ENCODE measurements around the gene SMC6.

Gene SMC6

GRCh38 chr2:17753803-17754663 lies at the start of gene SMC6, which contains the start of gene GEN1:
SMC6 (minus strand) TSS chr2:17753810; CDS start chr2:17745946, 7,864 bp downstream.
GEN1 (plus strand) TSS chr2:17754138; CDS start chr2:17759944, 5,806 bp downstream.
- Histone ChIP-seq H3K9me3 (ENCODE audit: control insufficient read depth, low read length) (no peaks in the 10 kb centered on the region), H3K27me3 (ENCODE audit: control insufficient read depth, insufficient read depth, low read length) (no peaks in the 10 kb centered on the region), H3K4me3 (ENCODE audit: low read length) (peak within 1 kb of the TSS; percentile 57), H3K36me3 (ENCODE audit: control insufficient read depth, insufficient read depth, low read length) (no peaks in the 10 kb centered on the region), H3K9ac (ENCODE audit: low read length) (peak within 1 kb of the TSS; percentile 86), H3K4me1 (ENCODE audit: control insufficient read depth, insufficient read depth, low read length) (no peaks in the 10 kb centered on the region)

GRCh38 chr2:17800693-17801458 lies 47.3 kb upstream of the SMC6 start:
- Histone ChIP-seq H3K27me3 (ENCODE audit: control insufficient read depth, insufficient read depth, low read length) (no peaks in the 10 kb centered on the region), H3K9me3 (ENCODE audit: control insufficient read depth, low read length) (no peaks in the 10 kb centered on the region), H3K36me3 (ENCODE audit: control insufficient read depth, insufficient read depth, low read length) (no peaks in the 10 kb centered on the region), H3K4me1 (ENCODE audit: control insufficient read depth, insufficient read depth, low read length) (no peaks in the 10 kb centered on the region), H3K9ac (ENCODE audit: low read length) (no peak overlapping the region), H3K4me3 (ENCODE audit: low read length) (no peak overlapping the region)

- Histone ChIP-seq H3K9me3 (ENCODE audit: control insufficient read depth, low read length) (no peaks in the 10 kb centered on the region), H3K4me3 (ENCODE audit: low read length) (no peak overlapping the region), H3K27me3 (ENCODE audit: control insufficient read depth, insufficient read depth, low read length) (no peaks in the 10 kb centered on the region), H3K36me3 (ENCODE audit: control insufficient read depth, insufficient read depth, low read length) (no peaks in the 10 kb centered on the region), H3K9ac (ENCODE audit: low read length) (no peak overlapping the region), H3K4me1 (ENCODE audit: control insufficient read depth, insufficient read depth, low read length) (no peaks in the 10 kb centered on the region)
Measured at GRCh38 chr2:17800219-17800618, 46.6 kb upstream of the SMC6 start.

- H3K9me3 ChIP-seq (ENCODE audit: control insufficient read depth, low read length), result no peaks in the 10 kb centered on the region
- no peaks in the 10 kb centered on the region for H3K36me3 ChIP-seq (ENCODE audit: control insufficient read depth, insufficient read depth, low read length)
- H3K9ac ChIP-seq (ENCODE audit: low read length), result no peak overlapping the region
- no peaks in the 10 kb centered on the region for H3K27me3 ChIP-seq (ENCODE audit: control insufficient read depth, insufficient read depth, low read length)
- no peak overlapping the region for H3K4me3 ChIP-seq (ENCODE audit: low read length)
- no peaks in the 10 kb centered on the region for H3K4me1 ChIP-seq (ENCODE audit: control insufficient read depth, insufficient read depth, low read length)
Measured at GRCh38 chr2:17799301-17800120, 45.9 kb upstream of the SMC6 start.

- Histone ChIP-seq H3K27me3 (ENCODE audit: control insufficient read depth, insufficient read depth, low read length) (no peaks in the 10 kb centered on the region), H3K9me3 (ENCODE audit: control insufficient read depth, low read length) (no peaks in the 10 kb centered on the region), H3K9ac (ENCODE audit: low read length) (no peak overlapping the region), H3K4me1 (ENCODE audit: control insufficient read depth, insufficient read depth, low read length) (no peaks in the 10 kb centered on the region), H3K36me3 (ENCODE audit: control insufficient read depth, insufficient read depth, low read length) (no peaks in the 10 kb centered on the region), H3K4me3 (ENCODE audit: low read length) (no peak overlapping the region)
Measured at GRCh38 chr2:17798338-17798737, 44.7 kb upstream of the SMC6 start.

- Histone ChIP-seq H3K36me3 (ENCODE audit: control insufficient read depth, insufficient read depth, low read length) (no peaks in the 10 kb centered on the region), H3K4me3 (ENCODE audit: low read length) (no peak overlapping the region), H3K9me3 (ENCODE audit: control insufficient read depth, low read length) (no peaks in the 10 kb centered on the region), H3K4me1 (ENCODE audit: control insufficient read depth, insufficient read depth, low read length) (no peaks in the 10 kb centered on the region), H3K27me3 (ENCODE audit: control insufficient read depth, insufficient read depth, low read length) (no peaks in the 10 kb centered on the region), H3K9ac (ENCODE audit: low read length) (no peak overlapping the region)
Measured at GRCh38 chr2:17795309-17795708, 41.7 kb upstream of the SMC6 start.

- no peaks in the 10 kb centered on the region for H3K36me3 ChIP-seq (ENCODE audit: control insufficient read depth, insufficient read depth, low read length)
- H3K4me3 ChIP-seq (ENCODE audit: low read length), result no peak overlapping the region
- H3K9ac ChIP-seq (ENCODE audit: low read length), result no peak overlapping the region
- no peaks in the 10 kb centered on the region for H3K27me3 ChIP-seq (ENCODE audit: control insufficient read depth, insufficient read depth, low read length)
- no peaks in the 10 kb centered on the region for H3K9me3 ChIP-seq (ENCODE audit: control insufficient read depth, low read length)
- H3K4me1 ChIP-seq (ENCODE audit: control insufficient read depth, insufficient read depth, low read length), result no peaks in the 10 kb centered on the region
Measured at GRCh38 chr2:17793803-17794354, 40.3 kb upstream of the SMC6 start.

- Histone ChIP-seq H3K27me3 (ENCODE audit: control insufficient read depth, insufficient read depth, low read length) (no peaks in the 10 kb centered on the region), H3K36me3 (ENCODE audit: control insufficient read depth, insufficient read depth, low read length) (no peaks in the 10 kb centered on the region), H3K4me3 (ENCODE audit: low read length) (no peak overlapping the region), H3K9ac (ENCODE audit: low read length) (no peak overlapping the region), H3K4me1 (ENCODE audit: control insufficient read depth, insufficient read depth, low read length) (no peaks in the 10 kb centered on the region), H3K9me3 (ENCODE audit: control insufficient read depth, low read length) (no peaks in the 10 kb centered on the region)
Measured at GRCh38 chr2:17793296-17793695, 39.7 kb upstream of the SMC6 start.

- Histone ChIP-seq H3K9me3 (ENCODE audit: control insufficient read depth, low read length) (no peaks in the 10 kb centered on the region), H3K27me3 (ENCODE audit: control insufficient read depth, insufficient read depth, low read length) (no peaks in the 10 kb centered on the region), H3K36me3 (ENCODE audit: control insufficient read depth, insufficient read depth, low read length) (no peaks in the 10 kb centered on the region)
Measured at GRCh38 chr2:17792515-17792914, 38.9 kb upstream of the SMC6 start.

GRCh38 chr2:17791817-17792130 lies 38.2 kb upstream of the SMC6 start:
- Histone ChIP-seq H3K4me1 (ENCODE audit: control insufficient read depth, insufficient read depth, low read length) (no peaks in the 10 kb centered on the region), H3K27me3 (ENCODE audit: control insufficient read depth, insufficient read depth, low read length) (no peaks in the 10 kb centered on the region), H3K4me3 (ENCODE audit: low read length) (no peak overlapping the region), H3K9ac (ENCODE audit: low read length) (no peak overlapping the region), H3K36me3 (ENCODE audit: control insufficient read depth, insufficient read depth, low read length) (no peaks in the 10 kb centered on the region), H3K9me3 (ENCODE audit: control insufficient read depth, low read length) (no peaks in the 10 kb centered on the region)

More at GRCh38 chr2:17792515-17792914, 38.9 kb upstream of the SMC6 start:
- H3K4me1 ChIP-seq (ENCODE audit: control insufficient read depth, insufficient read depth, low read length), result no peaks in the 10 kb centered on the region
- no peak overlapping the region for H3K9ac ChIP-seq (ENCODE audit: low read length)
- H3K4me3 ChIP-seq (ENCODE audit: low read length), result no peak overlapping the region

- Histone ChIP-seq H3K4me3 (ENCODE audit: low read length) (no peak overlapping the region), H3K4me1 (ENCODE audit: control insufficient read depth, insufficient read depth, low read length) (no peaks in the 10 kb centered on the region), H3K9ac (ENCODE audit: low read length) (no peak overlapping the region), H3K9me3 (ENCODE audit: control insufficient read depth, low read length) (no peaks in the 10 kb centered on the region), H3K36me3 (ENCODE audit: control insufficient read depth, insufficient read depth, low read length) (no peaks in the 10 kb centered on the region), H3K27me3 (ENCODE audit: control insufficient read depth, insufficient read depth, low read length) (no peaks in the 10 kb centered on the region)
Measured at GRCh38 chr2:17791121-17791816, 37.7 kb upstream of the SMC6 start.

Data from mucosa of stomach (tissue), 1 donor.